ENCODE data around the gene PKLR. TPM values are rescaled to one million over a fixed set of nuclear protein-coding genes. Genes with fewer than 3 reads are reported as not detected.

Gene PKLR
- total and polyA plus RNA-seq, 2 of the 8 experiments (the other 6 are each of a cell fraction or from before 2014, with no cell fraction given) = 2.3 to 7.5 TPM

GRCh38 chr1:155244368-155245162 lies 56.7 kb downstream of the PKLR start (continued):
- TF ChIP-seq TAF1 (IDR thresholded peaks at IDR 0.05; ENCODE audit: low read depth, low read length) (peak; percentile 80), MAX (IDR thresholded peaks at IDR 0.05) (peak; percentile 85), SIN3A (conservative IDR thresholded peaks at IDR 0.05 in 1 of 2, IDR thresholded peaks at IDR 0.05 in 1 of 2; ENCODE audit: low read depth in 1 of 2, low read length in 2 of 2) (peak in 1 of 2 experiments; percentile 65; a peak in 2 of 4 replicates), POU5F1 (IDR thresholded peaks at IDR 0.05; ENCODE audit: low read depth, low read length) (0 out of 2 replicates have a peak, but pooled peaks have one; percentile 54), CHD2 (IDR thresholded peaks at IDR 0.05; ENCODE audit: low read length) (peak; percentile 84), TCF12 (IDR thresholded peaks at IDR 0.05; ENCODE audit: low read depth, low read length) (0 out of 2 replicates have a peak, but pooled peaks have one; percentile 82), SP4 (IDR thresholded peaks at IDR 0.05; ENCODE audit: low read length) (peak; percentile 93), JUN (IDR thresholded peaks at IDR 0.05; ENCODE audit: low read depth, low read length) (no peak), EZH2 (IDR thresholded peaks at IDR 0.05; ENCODE audit: low read depth, low read length, severe bottlenecking) (no peak), HDAC6 (IDR thresholded peaks at IDR 0.05; ENCODE audit: low read depth, low read length) (no peak), RAD21 (IDR thresholded peaks at IDR 0.05 in 1 of 2, conservative IDR thresholded peaks at IDR 0.05 in 1 of 2; ENCODE audit: low read depth in 2 of 2, low read length in 2 of 2) (peak in 1 of 2 experiments; percentile 24; a peak in 2 of 4 replicates), YY1 (IDR thresholded peaks at IDR 0.05; ENCODE audit: low read depth, low read length) (0 out of 2 replicates have a peak, but pooled peaks have one; percentile 64), RFX5 (IDR thresholded peaks at IDR 0.05; ENCODE audit: borderline replicate concordance, low read depth, low read length) (no peak), SRF (IDR thresholded peaks at IDR 0.05; ENCODE audit: low read depth, low read length) (0 out of 2 replicates have a peak, but pooled peaks have one; percentile 37), CBX5 (IDR thresholded peaks at IDR 0.05; ENCODE audit: low read depth, low read length) (no peak), MAFK (IDR thresholded peaks at IDR 0.05; ENCODE audit: low read depth, low read length) (no peak), KDM1A (IDR thresholded peaks at IDR 0.05; ENCODE audit: borderline replicate concordance, low read length) (no peak; the same call in 1 of the 2 replicates), EP300 (IDR thresholded peaks at IDR 0.05; ENCODE audit: borderline replicate concordance in 1 of 2, low read depth in 2 of 2, low read length in 2 of 2) (peak in 1 of 2 experiments; percentile 76; a peak in 1 of 3 replicates), POLR2A (IDR thresholded peaks at IDR 0.05; ENCODE audit: control extremely low read depth in 1 of 2, low read depth in 2 of 2, low read length in 2 of 2) (peak; percentile 79 to 96), GABPA (IDR thresholded peaks at IDR 0.05; ENCODE audit: borderline replicate concordance, insufficient read depth, low read length) (no peak), EGR1 (IDR thresholded peaks at IDR 0.05; ENCODE audit: borderline replicate concordance, low read depth, low read length) (0 out of 2 replicates have a peak, but pooled peaks have one; percentile 31), NRF1 (IDR thresholded peaks at IDR 0.05; ENCODE audit: low read depth, low read length) (peak; percentile 46; the same call in 1 of the 2 replicates), SP1 (IDR thresholded peaks at IDR 0.05; ENCODE audit: low read depth, low read length) (peak; percentile 90), TAF7 (optimal IDR thresholded peaks at IDR 0.05; ENCODE audit: borderline replicate concordance, low read depth, low read length) (no peak)

Data from H1 (cell line).